Right renal cortex interstitium (tissue), 3 donors: ENCODE data around the gene DNAJB6. TPM values are rescaled to one million over a fixed set of nuclear protein-coding genes. Genes with fewer than 3 reads are reported as not detected.

ENCODE experiments used
- DNase-seq, 3 donors: peaks; one replicate each; pipeline ENCODE4 v3.0.0-alpha.2; 2013; ENCODE audit warnings: low read depth in 3 of 3, low spot score in 2 of 3
- polyA plus RNA-seq, 3 donors: library from polyadenylated mRNA; unstranded; fragments of 120-200 nt; gene quantifications; one replicate each; pipeline ENCODE4 v1.2.1, GENCODE V29; 2013; ENCODE audit not compliant: insufficient read length in 3 of 3

DNAJB6 gene
- polyA plus RNA-seq, 3 donors: 158 to 169 (median 166) TPM

DNA sequence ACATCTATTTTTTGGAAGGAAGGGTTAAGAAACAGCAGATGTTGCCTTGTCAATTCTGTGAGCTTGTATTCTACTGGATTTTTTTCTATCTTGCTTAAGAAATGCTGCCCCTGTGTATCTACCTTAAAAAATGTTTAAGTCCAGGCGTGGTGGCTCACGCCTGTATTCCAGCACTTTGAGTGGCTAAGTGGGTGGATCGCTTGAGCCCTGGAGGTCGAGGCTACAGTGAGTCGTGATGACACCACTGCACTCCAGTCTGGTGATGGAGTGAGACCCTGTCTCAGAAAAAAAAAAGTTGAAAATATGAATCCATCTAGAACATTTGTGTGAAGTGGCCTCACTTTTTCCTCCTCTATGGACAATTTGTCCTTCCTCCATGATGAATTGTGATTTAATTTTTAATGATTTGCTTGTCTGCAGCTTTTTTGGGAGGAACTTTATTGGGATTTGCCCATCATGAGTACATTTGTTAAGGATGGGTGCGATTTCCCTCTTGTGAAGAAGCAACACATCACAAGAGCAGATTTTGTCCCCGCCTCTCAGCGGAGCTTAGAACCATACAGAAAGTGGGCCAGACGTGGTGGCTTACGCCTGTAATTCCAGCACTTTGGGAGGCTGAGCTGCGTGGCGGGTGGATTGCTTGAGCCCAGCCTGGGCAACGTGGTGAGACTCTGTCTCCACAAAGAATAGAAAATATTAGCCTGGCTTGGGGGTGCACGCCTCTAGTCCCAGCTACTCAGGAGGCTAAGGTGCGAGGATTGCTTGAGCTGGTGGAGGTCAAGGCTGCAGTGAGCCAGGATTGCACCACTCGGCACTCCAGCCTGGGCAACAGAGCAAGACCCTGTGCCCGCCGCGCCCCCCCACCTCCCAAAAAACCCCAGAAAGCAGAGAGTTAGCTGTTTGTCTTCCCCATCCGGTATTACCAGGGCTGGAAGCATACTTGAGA lies 57.7 kb downstream of the DNAJB6 start:
- no peak for DNase-seq

DNA sequence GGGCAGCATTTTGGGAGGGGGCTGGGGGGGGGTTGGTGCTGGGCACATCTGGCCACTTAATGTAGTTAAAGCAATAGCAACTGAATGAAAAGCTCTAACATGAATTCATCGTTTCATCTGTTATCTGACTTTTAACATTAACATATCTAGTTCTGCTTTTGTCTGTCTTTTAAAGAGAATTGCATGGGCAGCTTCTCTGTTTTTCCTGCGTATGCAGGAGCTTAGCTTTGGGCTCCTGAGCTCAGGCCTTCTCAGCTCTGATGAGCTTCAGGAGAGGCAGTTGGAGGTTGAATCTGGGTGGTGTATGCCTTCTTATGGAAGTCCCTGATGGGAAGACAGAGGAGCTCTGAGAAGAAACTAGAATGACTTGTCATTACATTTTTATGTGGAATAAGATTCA lies 58.4 kb downstream of the DNAJB6 start:
- no peak for DNase-seq

DNA sequence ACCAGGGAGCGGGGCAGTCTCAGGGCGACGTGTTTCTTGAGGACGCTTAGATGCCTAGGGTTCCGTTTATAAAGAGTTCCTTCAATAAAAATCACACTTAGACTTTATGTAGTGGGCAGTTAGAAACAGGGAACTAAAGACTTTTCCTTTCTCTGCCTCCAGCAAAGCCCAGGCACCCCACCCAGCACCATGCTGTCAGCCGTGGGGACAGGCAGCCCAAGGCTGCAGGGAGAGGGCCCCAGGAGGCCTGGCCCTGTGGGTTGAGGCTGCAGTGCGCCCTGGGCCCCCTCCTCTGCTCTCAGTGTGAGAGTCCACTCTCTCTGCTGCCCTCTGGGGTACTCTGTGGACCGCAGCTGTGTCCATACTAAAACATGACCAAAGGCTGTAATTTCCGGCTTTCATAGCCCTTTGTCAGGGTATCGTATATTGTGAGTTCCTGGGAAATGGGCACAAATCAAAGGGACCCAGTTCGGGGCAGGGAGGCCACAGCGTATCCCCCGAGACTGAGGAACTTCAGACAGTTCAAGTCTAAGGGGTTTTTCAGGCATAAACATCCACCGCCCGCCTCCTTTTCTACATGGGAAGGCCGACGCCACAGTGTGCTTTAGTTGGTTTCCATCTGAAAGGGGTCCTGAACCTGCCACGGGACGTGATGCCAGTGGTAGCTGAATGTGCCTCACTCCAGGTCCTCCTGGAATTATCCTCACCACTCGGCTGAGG lies 59.7 kb downstream of the DNAJB6 start:
- no peak for DNase-seq

DNA sequence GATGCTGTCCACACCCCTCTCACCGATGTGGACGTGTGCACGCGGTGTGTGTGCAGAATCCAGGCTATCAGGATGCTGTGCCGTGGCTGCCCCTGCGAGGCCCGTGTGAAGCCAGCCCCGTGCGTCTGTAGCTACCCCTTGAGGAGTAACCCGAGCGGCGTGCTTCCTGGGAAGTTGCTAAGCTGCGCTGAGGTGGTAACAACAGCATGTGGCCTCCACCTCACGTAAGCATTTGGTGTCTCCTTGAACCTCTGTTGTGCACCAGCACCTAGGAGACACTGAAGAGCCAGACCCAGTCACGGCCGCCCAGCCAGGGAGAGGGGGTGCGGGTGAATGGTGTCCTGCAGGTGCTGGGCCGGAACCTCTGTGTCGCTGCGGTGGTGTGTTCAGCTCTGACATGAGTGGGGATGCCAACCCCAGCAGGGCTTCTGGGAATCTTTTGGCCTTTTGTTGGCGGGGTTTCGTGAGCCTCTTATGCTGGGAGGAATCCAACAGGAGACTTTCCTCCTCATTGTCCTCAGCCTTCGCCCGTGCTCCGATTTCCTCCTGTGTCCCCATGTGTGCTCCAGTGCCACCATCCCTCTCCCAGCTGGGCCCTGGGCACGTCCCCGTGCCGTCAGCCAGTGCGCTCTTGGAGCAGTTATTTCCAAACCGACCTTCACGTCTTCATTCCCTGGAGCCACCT lies 60.4 kb downstream of the DNAJB6 start:
- DNase-seq: no peak

DNA sequence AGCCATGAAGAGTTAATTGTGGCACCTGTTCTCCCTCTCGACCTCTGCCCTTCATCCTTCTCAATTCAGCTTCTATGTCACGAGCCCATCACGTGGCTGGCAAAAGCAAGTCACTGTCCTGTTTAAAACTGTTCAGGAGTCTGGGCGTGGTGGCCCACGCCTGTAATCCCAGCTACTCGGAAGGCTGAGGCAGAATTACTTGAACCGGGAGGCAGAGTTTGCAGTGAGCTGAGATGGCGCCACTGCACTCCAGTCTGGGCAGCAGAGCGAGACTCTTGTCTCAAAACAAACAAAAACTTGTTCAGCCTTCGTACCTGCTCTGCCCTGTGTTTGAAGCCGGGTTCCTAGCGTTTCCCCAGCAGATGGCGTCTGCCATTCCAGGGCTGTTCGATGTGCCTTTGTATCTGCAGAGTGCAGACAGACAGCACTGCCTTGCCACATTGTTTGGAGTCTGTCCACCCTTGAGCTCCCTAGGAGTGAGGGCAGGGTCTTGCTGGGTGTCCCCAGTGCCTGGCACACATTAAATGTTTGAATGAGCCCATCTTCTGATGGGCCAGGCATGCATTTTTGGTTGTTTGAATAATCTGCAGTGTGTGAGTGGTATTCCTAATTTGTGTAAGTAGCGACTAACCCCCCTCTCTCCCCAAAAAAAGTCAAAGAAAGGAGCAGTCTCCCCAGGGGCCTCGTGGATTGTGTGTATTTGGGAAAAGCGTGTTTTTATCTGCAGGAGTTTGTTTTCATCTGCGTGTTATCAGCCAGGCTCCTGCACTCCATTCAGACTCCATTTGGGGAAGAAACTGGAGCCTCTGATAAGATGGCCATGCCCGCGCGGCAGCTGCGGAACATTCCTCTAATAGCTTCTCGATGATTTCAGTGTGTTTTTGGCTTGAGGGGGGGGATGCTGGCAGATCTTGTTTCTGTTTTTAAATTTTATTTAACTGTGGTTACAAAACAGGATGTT lies 61.2 kb downstream of the DNAJB6 start:
- DNase-seq: no peak

DNA sequence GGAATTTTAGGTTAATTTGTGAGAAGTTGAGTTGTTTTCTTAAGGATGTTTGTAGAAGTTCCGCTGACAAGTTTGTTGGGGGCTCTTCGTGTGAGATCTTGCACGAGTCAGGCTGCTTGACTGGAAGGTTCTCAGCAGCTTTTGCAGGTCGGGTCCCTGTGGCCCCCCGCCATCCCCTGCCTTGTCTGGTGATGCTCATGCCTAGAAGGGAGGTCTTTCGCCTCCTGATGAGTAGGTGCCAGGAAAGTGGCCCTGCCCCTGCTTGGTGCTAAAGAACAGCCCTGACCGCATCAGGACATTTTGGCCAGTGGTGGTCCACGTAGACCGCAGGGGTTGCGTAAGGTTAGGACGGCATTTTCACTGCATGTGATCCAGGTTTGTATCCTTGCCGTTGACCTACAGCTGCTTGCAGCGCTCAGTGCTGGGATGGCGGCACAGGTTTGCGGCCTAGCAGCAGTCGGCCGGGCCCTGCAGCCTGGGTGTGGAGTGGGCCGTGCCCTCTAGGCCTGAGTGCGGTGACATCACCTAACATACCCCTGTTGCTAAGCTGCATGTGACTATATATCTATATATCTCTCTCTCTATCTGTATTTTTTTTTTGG lies 62.4 kb downstream of the DNAJB6 start:
- DNase-seq: no peak

DNA sequence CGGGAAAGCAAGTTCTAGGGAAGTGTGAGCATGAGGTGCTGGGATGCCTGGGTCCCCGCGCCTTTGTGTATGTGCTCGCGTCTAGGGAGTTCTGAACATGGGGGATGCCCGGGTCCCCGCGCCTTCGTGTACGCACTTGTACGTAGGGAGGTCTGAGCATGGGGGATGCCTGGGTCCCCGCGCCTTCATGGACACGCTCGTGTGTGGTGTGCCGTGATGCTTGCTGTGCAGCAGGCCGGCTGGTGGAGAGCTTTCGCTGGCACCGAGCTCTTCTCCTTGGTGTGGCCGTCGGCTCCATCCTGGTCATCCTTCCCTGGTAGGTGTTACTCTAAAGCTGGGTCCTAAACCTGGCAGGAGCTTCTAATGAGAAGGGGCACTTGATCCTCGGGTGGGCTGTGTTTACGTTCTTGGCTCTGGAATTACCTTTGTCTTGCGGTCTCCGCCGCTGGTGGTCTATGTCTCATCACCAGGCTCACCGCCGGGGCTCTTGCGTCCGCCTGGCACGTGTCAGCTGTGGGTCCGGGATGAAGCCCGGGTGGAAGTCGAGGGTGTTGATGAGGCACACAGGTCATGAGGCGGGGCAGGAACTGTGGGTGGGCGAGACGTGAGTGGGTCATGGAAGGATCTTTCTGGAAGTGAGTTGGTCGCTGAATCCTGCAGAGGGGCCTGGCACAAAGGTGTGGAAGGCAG lies 63.5 kb downstream of the DNAJB6 start:
- DNase-seq: no peak

DNA sequence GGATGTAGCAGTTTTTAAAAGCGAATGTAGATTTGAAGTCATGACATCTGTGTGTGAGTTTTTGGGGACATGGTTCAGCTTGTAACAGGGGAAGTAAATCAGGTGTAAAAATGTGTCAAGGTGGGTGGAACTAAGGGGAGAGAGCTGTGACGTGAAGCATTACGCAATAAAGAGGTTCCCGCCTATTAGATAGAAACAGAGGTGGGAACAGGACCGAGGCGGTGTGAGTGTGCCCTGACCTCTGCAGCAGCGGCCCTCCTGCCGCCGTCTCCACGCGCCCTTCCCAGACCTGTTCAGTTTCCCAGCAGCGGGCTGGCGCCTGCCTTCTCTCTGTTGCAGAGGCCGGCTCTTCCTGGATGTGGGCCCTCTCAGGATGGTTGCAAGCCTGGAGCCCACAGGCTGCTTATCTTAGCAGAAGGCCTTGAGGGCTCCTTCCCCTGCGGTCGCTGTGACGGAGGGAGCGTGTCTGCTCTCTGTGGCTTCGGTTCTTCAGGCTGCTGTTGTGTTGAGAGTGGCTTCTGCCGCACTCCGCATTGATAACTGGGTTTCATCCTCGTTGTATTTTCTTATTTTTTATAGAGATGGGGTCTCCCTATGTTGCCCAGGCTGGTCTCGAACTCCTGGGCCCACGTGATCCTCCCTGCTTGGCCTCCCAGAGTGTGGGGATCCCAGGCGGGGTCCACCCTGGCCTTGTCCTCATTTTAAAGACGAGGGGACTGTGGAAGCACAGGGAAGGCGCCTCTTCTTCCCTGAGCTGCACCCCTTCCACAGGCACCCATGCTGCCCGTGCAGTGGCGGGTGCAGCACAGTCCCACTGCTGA lies 65.0 kb downstream of the DNAJB6 start:
- no peak for DNase-seq

DNA sequence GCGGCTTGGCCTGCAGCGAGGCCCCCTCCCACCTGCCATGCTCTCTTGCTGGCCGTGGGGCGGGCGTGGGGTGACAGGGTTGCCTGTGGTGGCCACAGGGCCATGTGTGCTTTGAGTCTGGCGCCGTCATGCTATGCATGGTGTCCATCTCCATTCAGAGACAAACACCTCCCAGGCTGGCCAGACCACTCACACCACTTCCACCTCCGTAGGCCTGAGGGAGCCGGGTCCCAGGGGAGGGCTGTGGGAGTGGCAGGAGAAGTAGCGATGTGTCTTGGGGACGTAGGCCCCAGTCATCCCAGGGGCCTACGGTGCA lies 65.5 kb downstream of the DNAJB6 start:
- DNase-seq: no peak

DNA sequence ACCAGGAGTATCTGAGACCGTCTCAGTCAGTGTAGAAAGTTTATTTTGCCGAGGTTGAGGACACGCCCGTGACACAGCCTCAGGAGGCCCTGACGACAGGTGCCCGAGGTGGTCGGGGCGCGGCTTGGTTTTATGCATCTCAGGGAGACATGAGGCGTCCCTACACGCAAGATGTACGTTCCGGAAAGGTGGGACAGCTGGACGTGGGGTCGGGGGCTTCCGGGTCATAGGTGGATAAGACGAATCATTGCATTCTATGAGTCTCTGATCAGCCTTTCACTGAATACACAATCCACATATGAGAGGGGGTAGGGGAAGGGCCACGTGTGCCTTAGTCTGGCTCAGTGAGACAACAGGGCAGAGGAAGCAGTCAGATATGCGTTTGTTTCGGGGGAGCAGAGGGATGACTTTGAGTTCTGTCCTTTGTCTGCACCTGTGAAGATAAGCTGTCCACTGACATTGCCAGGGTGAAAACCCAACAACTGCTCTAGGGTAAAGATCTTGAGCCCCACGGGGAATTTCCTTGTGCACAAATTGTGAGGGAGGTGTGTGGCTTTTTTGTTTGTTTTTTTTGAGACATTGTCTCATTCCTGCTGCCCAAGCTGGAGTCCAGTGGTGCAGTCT lies 66.2 kb downstream of the DNAJB6 start:
- DNase-seq: no peak

DNA sequence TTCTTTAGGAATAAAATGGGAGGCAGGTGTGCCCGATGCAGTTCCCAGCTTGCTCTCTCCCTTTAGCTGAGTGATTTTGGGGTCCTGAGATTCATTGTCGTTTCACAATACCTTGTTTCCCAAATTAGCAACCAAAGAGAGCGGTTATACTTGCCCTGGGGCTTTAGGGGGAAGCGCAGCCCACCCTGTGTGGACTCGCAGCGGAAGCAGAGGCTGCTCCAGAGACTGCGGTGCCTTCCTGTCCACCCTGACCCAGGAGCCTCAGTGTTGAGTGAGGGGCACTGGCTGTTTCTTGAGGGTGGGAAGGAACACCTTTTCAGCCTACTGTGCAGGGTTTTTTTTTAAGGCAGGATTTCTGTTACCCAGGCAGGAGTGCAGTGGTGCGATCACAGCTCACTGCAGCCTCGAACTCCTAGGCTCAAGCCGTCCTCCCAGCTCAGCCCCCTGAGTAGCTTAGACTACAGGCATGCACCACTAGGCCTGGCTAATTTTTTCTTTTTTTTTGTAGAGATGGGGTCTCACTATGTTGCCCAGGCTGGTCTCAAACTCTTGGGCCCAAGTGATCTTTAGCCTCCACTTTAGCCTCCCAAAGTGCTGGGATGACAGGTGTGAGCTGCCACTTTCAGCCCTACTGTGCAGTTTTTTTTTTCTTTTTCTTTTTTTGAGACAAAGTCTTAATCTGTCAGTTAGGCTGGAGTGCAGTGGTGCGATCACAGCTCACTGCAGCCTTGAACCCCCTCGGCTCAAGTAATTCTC lies 67.0 kb downstream of the DNAJB6 start:
- no peak for DNase-seq

DNA sequence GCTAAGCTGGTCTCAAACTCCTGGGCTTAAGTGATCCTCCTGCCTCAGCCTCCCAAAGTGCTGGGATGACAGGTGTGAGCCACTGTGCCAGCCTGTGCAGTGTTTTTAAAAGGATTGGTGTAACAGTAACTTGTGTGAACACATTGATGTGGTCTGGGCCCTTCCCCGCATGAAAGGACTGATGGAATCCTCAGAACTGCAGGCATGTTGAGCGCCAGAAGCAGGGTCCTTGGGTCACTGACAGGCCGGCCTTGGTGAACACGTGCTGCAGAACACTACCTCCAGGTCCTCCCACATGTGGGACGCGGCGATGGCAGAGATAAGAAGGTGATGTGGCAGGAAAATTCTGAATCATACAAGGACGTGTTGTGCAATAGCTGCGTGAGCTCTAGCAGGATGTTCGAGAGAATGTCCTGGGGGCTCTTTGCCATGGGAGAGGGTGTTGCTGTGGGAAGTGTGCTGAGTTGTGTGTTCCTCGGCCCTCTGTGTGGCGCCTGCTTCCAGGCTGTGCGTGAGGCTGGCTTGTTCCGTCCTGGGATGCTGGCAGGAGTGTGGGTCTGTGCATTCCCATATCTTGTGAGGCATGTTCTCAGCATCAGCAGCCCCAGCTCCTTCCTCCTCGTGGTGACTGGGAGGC lies 68.2 kb downstream of the DNAJB6 start:
- no peak for DNase-seq

DNA sequence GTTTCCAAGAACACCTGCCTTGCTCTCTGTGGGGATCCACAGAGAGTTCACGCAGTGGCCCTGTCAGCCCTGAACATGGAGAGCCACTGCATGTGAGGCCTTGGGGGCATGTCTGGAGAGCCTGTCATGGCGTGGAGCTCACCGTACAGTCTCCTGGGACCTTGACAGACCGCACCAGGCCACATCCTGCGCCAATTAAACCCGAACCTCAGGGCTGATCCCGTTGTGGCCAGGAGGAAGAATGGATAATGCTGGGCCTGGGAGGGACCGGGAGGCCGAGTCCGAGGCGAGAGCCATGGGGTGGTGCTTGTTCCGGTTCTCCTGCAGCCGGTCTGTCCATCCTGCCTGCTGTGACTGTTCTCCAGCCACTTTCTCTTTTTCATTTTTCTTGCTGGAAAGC lies 68.7 kb downstream of the DNAJB6 start:
- DNase-seq: no peak

DNA sequence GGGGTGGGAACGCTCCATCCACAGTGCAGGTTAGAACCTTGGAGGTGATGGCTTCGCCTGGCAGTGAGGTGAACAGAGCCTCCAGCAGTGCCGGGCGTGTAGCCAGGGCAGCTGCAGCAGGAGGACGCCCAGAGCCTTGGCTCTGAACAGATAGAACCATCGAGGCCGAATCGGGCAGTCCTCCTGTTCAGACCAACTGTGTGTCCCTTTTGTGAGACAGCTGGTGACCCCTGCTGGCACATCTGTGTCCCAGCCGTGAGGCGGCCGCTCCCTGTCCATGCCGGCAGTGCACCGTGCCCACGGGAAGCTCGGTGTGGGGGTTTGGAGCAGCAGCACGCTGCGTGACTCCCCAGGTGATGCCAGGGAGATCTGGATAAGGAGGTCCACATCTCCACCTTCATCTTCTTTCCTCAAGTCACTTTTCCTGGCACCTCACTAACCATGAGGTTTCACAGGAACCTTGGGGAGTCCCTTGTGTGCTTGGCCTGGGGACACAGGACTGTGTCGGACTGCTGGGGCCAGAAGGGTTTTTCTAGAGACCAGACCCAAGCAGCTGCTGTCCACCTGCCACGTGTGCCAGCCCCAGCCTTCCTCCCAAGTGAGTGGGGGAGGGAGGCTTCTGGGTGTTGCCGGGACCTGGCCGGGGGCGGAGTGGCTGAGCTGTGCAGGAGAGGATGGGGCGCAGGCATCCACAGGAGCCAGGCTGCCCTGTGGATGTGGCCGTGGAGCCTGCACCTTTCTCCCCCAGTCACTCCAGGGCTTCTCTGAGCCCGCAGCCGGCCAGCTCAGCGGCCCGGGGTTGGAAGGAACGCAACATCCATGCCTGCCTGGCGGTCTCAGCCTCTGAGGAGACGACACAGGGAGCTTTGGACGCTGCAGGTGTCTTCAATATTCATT lies 69.4 kb downstream of the DNAJB6 start:
- no peak for DNase-seq

DNA sequence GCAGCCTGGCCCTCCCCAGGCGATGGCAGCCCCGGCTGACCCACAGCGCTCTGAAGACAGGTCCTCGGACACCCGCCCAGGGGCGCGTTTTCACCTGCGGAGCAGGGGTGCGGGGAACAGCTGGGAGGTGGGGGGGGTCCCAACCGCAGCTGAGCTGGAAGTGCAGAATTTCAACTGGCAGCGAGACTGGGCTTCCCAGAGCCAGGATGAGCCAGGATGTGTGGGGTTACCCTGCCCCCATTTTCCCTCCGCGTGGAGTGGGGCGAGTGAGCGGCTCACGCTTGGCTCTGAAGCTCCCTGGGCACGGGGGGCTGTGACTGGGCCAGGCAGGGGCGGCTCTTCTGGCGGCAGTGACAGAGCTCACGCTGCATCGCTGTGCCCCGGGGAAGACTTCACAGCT lies 70.2 kb downstream of the DNAJB6 start:
- DNase-seq: no peak
